ENCODE data around the gene GABRA4.

DNA sequence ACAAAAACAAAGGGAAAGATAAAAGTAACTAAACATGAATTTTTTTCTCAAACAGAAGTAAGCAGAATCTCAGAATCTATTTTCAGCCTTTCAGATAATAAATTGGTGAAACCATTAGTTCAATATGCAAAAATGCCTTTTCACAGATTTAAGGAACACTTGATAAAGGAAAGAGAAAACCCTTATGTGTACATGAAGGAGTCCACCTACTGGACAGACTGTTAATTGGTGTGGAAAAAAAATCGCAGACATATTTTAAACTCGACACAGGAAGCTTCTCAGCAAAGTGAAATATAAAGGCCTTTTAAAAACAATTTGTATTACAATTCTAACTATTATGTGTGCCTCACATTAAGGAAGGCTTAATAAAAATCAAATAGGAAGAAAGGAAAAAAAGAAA, 106.7 kb downstream of the GABRA4 start:
- TF ChIP-seq, protein P1, sequence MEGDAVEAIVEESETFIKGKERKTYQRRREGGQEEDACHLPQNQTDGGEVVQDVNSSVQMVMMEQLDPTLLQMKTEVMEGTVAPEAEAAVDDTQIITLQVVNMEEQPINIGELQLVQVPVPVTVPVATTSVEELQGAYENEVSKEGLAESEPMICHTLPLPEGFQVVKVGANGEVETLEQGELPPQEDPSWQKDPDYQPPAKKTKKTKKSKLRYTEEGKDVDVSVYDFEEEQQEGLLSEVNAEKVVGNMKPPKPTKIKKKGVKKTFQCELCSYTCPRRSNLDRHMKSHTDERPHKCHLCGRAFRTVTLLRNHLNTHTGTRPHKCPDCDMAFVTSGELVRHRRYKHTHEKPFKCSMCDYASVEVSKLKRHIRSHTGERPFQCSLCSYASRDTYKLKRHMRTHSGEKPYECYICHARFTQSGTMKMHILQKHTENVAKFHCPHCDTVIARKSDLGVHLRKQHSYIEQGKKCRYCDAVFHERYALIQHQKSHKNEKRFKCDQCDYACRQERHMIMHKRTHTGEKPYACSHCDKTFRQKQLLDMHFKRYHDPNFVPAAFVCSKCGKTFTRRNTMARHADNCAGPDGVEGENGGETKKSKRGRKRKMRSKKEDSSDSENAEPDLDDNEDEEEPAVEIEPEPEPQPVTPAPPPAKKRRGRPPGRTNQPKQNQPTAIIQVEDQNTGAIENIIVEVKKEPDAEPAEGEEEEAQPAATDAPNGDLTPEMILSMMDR (IDR thresholded peaks at IDR 0.05): peak in 5 of 12 donors; percentile 32 to 36 (median 33)
- no peak for TF ChIP-seq POLR2A (IDR thresholded peaks at IDR 0.05)
